Ishikawa (cell line): ENCODE measurements around the gene MGLL.

Experiments
- CEBPB ChIP-seq: IDR thresholded peaks from 2 replicates; pipeline ENCODE4 v1.6.1; 2012
- FOXM1 ChIP-seq: IDR thresholded peaks from 2 replicates; pipeline ENCODE4 v1.6.1; 2012; ENCODE audit warnings: low read depth, borderline replicate concordance
- RAD21 ChIP-seq: IDR thresholded peaks from 2 replicates; pipeline ENCODE4 v1.6.1; 2012; ENCODE audit warnings: low read depth
- REST ChIP-seq: IDR thresholded peaks from 2 replicates; pipeline ENCODE4 v1.6.1; 2012; ENCODE audit warnings: low read depth, mild to moderate bottlenecking
- TAF1 ChIP-seq: IDR thresholded peaks from 2 replicates; pipeline ENCODE4 v1.6.1; 2012; ENCODE audit warnings: low read depth, mild to moderate bottlenecking
- TF ChIP-seq, protein P1 (sequence below): IDR thresholded peaks from 2 replicates; pipeline ENCODE4 v1.6.1; 2012

DNA sequence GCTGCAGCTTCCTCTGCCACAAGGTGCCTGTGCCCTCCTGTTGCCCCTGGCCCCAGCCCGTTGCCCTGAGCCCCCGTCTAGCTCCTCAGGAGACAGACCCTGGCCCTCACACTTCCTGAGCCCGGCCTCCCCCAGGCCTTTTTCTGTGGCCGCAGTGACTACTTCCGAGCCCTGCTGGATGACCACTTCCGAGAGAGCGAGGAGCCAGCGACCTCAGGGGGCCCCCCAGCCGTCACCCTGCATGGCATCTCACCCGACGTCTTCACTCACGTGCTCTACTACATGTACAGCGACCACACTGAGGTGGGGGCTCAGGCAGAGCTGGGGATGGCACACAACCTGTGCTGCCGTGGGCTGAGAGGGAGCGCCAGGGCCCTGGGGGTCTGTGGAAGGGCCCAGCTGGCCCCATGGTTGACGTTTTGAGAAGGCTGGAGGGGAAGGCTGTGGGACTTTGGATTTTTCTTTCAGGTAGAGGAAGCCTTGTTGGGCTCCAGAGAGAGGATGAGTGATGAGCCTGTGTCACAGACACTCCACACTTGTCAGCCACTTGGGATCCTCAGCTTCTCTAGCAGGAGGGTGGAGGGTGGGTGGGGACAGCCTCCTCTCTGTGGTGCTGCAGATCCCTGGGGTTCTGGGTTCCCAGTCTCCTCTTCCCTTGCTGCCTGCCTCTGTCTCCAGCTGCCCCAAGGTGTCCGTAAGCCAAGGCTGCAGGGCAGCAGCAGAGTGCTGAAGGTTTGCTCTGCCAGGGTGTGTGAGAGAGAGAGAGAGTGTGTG is 144.6 kb downstream of the MGLL start:
- TF ChIP-seq RAD21 (no peak), TAF1 (no peak), FOXM1 (no peak), CEBPB (no peak), REST (no peak)
- TF ChIP-seq, protein P1, sequence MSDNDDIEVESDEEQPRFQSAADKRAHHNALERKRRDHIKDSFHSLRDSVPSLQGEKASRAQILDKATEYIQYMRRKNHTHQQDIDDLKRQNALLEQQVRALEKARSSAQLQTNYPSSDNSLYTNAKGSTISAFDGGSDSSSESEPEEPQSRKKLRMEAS, result no peak
